Activated CD8-positive, alpha-beta memory T cell treated with anti-CD3 and anti-CD28 coated beads, Interleukin-2, amount 10 ng/mL, durations not matched to agents 7 days and 5 days (primary cell): Measurements from ENCODE around the gene TACR2. TPM values are rescaled to one million over a fixed set of nuclear protein-coding genes. Genes with fewer than 3 reads are reported as not detected.
"Not testable (repeated sequence)": the region's sequence is repeated elsewhere in the genome, so short reads cannot be mapped to it uniquely, and the experiment has no call there.

ENCODE experiments used
- ATAC-seq: fragments of 150-1000 bp; cut with Tn5 transposase; one replicate; pipeline ENCODE4 v1.10.0; 2021; ENCODE audit warnings: moderate library complexity
- CTCF ChIA-PET: fragments of 350-600 bp; sonication (Branson Sonifier 250); formaldehyde crosslinking; loops from one replicate; lab custom pipeline; 2021; ENCODE audit warnings: antibody characterized with exemption; lab: Charles Lee
- DNase-seq: peaks from one replicate; pipeline ENCODE4 v3.0.0-alpha.2; 2020
- H3K27ac Mint-ChIP-seq: one replicate; pipeline ENCODE4 v1.8.0; 2021; ENCODE audit warnings: mild to moderate bottlenecking, mixed read lengths
- H3K27me3 Mint-ChIP-seq: one replicate; pipeline ENCODE4 v1.8.0; 2021; ENCODE audit warnings: mixed read lengths
- H3K36me3 Mint-ChIP-seq: one replicate; pipeline ENCODE4 v1.8.0; 2021; ENCODE audit warnings: mild to moderate bottlenecking, mixed read lengths
- H3K4me1 Mint-ChIP-seq: one replicate; pipeline ENCODE4 v1.8.0; 2021; ENCODE audit warnings: mixed read lengths
- H3K4me3 Mint-ChIP-seq: one replicate; pipeline ENCODE4 v1.8.0; 2021; ENCODE audit warnings: mild to moderate bottlenecking, moderate library complexity, mixed read lengths
- H3K9me3 Mint-ChIP-seq: one replicate; pipeline ENCODE4 v1.8.0; 2022; ENCODE audit warnings: low read depth, mixed read lengths
- total RNA-seq, 2 experiments: library from RNA; stranded (reverse); gene quantifications; one replicate each; pipeline ENCODE4 v1.2.3, GENCODE V29; 2021

Gene TACR2
- total RNA-seq, 2 experiments from 2014 or later: not detected

GRCh38 chr10:69457771-69458237, 41.1 kb upstream of the TACR2 start:
- no peak overlapping the region for H3K27ac Mint-ChIP-seq
- ATAC-seq: no peak
- H3K4me1 Mint-ChIP-seq: peaks cover 4% of the 10 kb centered on the region
- H3K27me3 Mint-ChIP-seq: peaks cover 1% of the 10 kb centered on the region
- H3K36me3 Mint-ChIP-seq: no peaks in the 10 kb centered on the region
- H3K4me3 Mint-ChIP-seq: no peak overlapping the region
- H3K9me3 Mint-ChIP-seq: no peaks in the 10 kb centered on the region
- no peak for DNase-seq
- CTCF ChIA-PET: interaction anchor here (1.1 to 2.1 kb wide), 3 partner anchors 8 to 57 kb away, joined by 3 to 6 read pairs (median 3); no protein-coding TSS in a partner anchor

- CTCF ChIA-PET: interaction anchor here (1.1 to 2.1 kb wide), 3 partner anchors 9 to 58 kb away, joined by 3 to 6 read pairs (median 3); no protein-coding TSS in a partner anchor
- Mint-ChIP-seq H3K36me3 (no peaks in the 10 kb centered on the region), H3K27me3 (peaks cover 9% of the 10 kb centered on the region), H3K4me1 (peaks cover 6% of the 10 kb centered on the region), H3K27ac (no peak overlapping the region), H3K4me3 (no peak overlapping the region), H3K9me3 (no peaks in the 10 kb centered on the region)
- ATAC-seq (no peak), DNase-seq (no peak)
Measured at GRCh38 chr10:69456880-69457693, 40.4 kb upstream of the TACR2 start.

GRCh38 chr10:69455006-69455763, 38.5 kb upstream of the TACR2 start:
- DNase-seq (no peak), ATAC-seq (no peak)
- H3K36me3 Mint-ChIP-seq: no peaks in the 10 kb centered on the region
- H3K27ac Mint-ChIP-seq: no peak overlapping the region
- H3K27me3 Mint-ChIP-seq: peaks cover 13% of the 10 kb centered on the region
- CTCF ChIA-PET: interaction anchor here (1.3 to 6.8 kb wide), 3 partner anchors 8 to 52 kb away, joined by 5 to 23 read pairs (median 6); no protein-coding TSS in a partner anchor
- H3K4me1 Mint-ChIP-seq: peaks cover 11% of the 10 kb centered on the region
- no peak overlapping the region for H3K4me3 Mint-ChIP-seq
- no peaks in the 10 kb centered on the region for H3K9me3 Mint-ChIP-seq

- Mint-ChIP-seq H3K36me3 (no peaks in the 10 kb centered on the region), H3K4me1 (peaks cover 18% of the 10 kb centered on the region), H3K4me3 (no peak overlapping the region), H3K27me3 (peaks cover 13% of the 10 kb centered on the region), H3K27ac (no peak overlapping the region), H3K9me3 (no peaks in the 10 kb centered on the region)
- DNase-seq: no peak
- ATAC-seq: no peak
- CTCF ChIA-PET: interaction anchor here (0.8 to 6.8 kb wide), 2 partner anchors 11 to 53 kb away, joined by 3 to 23 read pairs; no protein-coding TSS in a partner anchor
Measured at GRCh38 chr10:69453795-69454194, 37.1 kb upstream of the TACR2 start.

GRCh38 chr10:69452676-69453415, 36.1 kb upstream of the TACR2 start:
- Mint-ChIP-seq H3K4me1 (peaks cover 18% of the 10 kb centered on the region), H3K27me3 (peaks cover 17% of the 10 kb centered on the region), H3K9me3 (no peaks in the 10 kb centered on the region), H3K36me3 (no peaks in the 10 kb centered on the region), H3K27ac (no peak overlapping the region), H3K4me3 (peak overlapping the region; percentile 73)
- ATAC-seq (no peak), DNase-seq (no peak)
- CTCF ChIA-PET: interaction anchor here (0.9 to 6.8 kb wide), 4 partner anchors 7 to 177 kb away, joined by 3 to 23 read pairs (median 4); no protein-coding TSS in a partner anchor

- ATAC-seq (peak; percentile 12), DNase-seq (no peak)
- H3K9me3 Mint-ChIP-seq: no peaks in the 10 kb centered on the region
- H3K4me1 Mint-ChIP-seq: peaks cover 23% of the 10 kb centered on the region
- no peak overlapping the region for H3K27ac Mint-ChIP-seq
- H3K27me3 Mint-ChIP-seq: peaks cover 17% of the 10 kb centered on the region
- CTCF ChIA-PET: interaction anchor here (0.9 to 6.8 kb wide), 5 partner anchors 8 to 178 kb away, joined by 3 to 23 read pairs (median 4); no protein-coding TSS in a partner anchor
- H3K4me3 Mint-ChIP-seq: peak overlapping the region; percentile 73
- no peaks in the 10 kb centered on the region for H3K36me3 Mint-ChIP-seq
Measured at GRCh38 chr10:69451784-69452251, 35.1 kb upstream of the TACR2 start.

GRCh38 chr10:69451209-69451783, 34.6 kb upstream of the TACR2 start, which contains the start of gene TSPAN15:
TSPAN15 (plus strand) TSS chr10:69451465; CDS start chr10:69451595, 130 bp downstream.
- Mint-ChIP-seq H3K36me3 (no peaks in the 10 kb centered on the region), H3K4me1 (peaks cover 28% of the 10 kb centered on the region), H3K27me3 (peaks cover 17% of the 10 kb centered on the region), H3K27ac (no peak within 1 kb of the TSS), H3K4me3 (peak within 1 kb of the TSS; percentile 73), H3K9me3 (no peaks in the 10 kb centered on the region)
- peak; percentile 94 for ATAC-seq
- DNase-seq: peak; percentile 84
- CTCF ChIA-PET: interaction anchor here (0.9 to 6.8 kb wide), 6 partner anchors 9 to 55 kb away, joined by 3 to 23 read pairs (median 6); no protein-coding TSS in a partner anchor

GRCh38 chr10:69450395-69450794, 33.7 kb upstream of the TACR2 start:
- H3K27me3 Mint-ChIP-seq: peaks cover 17% of the 10 kb centered on the region
- ATAC-seq, DNase-seq, H3K4me3 Mint-ChIP-seq, H3K9me3 Mint-ChIP-seq, H3K36me3 Mint-ChIP-seq, H3K27ac Mint-ChIP-seq: not testable (repeated sequence)
- CTCF ChIA-PET: interaction anchor here (0.7 to 6.8 kb wide), 13 partner anchors 10 to 65 kb away, joined by 3 to 23 read pairs (median 6); no protein-coding TSS in a partner anchor
- peaks cover 28% of the 10 kb centered on the region for H3K4me1 Mint-ChIP-seq

- peak; percentile 65 for DNase-seq
- Mint-ChIP-seq H3K36me3 (no peaks in the 10 kb centered on the region), H3K27me3 (peaks cover 17% of the 10 kb centered on the region), H3K4me3 (no peak overlapping the region), H3K4me1 (peaks cover 28% of the 10 kb centered on the region), H3K9me3 (no peaks in the 10 kb centered on the region), H3K27ac (peak overlapping the region; percentile 63)
- CTCF ChIA-PET: interaction anchor here (0.7 to 6.8 kb wide), 13 partner anchors 10 to 66 kb away, joined by 3 to 23 read pairs (median 6); no protein-coding TSS in a partner anchor
- ATAC-seq: peak; percentile 67
Measured at GRCh38 chr10:69449841-69450240, 33.1 kb upstream of the TACR2 start.

- Mint-ChIP-seq H3K9me3 (no peaks in the 10 kb centered on the region), H3K4me1 (peaks cover 21% of the 10 kb centered on the region), H3K36me3 (no peaks in the 10 kb centered on the region), H3K4me3 (no peak overlapping the region), H3K27me3 (peaks cover 14% of the 10 kb centered on the region), H3K27ac (no peak overlapping the region)
- DNase-seq: no peak
- CTCF ChIA-PET: interaction anchor here (0.8 to 4.3 kb wide), 11 partner anchors 10 to 670 kb away, joined by 3 to 16 read pairs (median 3); no protein-coding TSS in a partner anchor
- no peak for ATAC-seq
Measured at GRCh38 chr10:69446650-69447151, 30.0 kb upstream of the TACR2 start.

GRCh38 chr10:69446229-69446628, 29.5 kb upstream of the TACR2 start:
- Mint-ChIP-seq H3K36me3 (no peaks in the 10 kb centered on the region), H3K9me3 (no peaks in the 10 kb centered on the region), H3K4me3 (no peak overlapping the region), H3K27me3 (peaks cover 17% of the 10 kb centered on the region), H3K27ac (no peak overlapping the region), H3K4me1 (peaks cover 21% of the 10 kb centered on the region)
- ATAC-seq: no peak
- CTCF ChIA-PET: interaction anchor here (0.9 to 4.3 kb wide), 8 partner anchors 10 to 196 kb away, joined by 3 to 16 read pairs (median 3); no protein-coding TSS in a partner anchor
- DNase-seq: no peak

- Mint-ChIP-seq H3K4me1 (peaks cover 17% of the 10 kb centered on the region), H3K27me3 (peaks cover 18% of the 10 kb centered on the region), H3K9me3 (no peaks in the 10 kb centered on the region), H3K27ac (no peak overlapping the region), H3K36me3 (no peaks in the 10 kb centered on the region), H3K4me3 (no peak overlapping the region)
- ATAC-seq: no peak
- CTCF ChIA-PET: no interaction called here
- no peak for DNase-seq
Measured at GRCh38 chr10:69445041-69445440, 28.3 kb upstream of the TACR2 start.
